Inflammatory macrophage treated with lipopolysaccharide for 1 hour (primary cell): Measurements from ENCODE around the gene TRIM8.

ENCODE experiments used
- DNase-seq, 2 donors: peaks; one replicate each; pipeline ENCODE4 v3.0.0-alpha.2; 2020 to 2022

The TRIM8 gene

DNA sequence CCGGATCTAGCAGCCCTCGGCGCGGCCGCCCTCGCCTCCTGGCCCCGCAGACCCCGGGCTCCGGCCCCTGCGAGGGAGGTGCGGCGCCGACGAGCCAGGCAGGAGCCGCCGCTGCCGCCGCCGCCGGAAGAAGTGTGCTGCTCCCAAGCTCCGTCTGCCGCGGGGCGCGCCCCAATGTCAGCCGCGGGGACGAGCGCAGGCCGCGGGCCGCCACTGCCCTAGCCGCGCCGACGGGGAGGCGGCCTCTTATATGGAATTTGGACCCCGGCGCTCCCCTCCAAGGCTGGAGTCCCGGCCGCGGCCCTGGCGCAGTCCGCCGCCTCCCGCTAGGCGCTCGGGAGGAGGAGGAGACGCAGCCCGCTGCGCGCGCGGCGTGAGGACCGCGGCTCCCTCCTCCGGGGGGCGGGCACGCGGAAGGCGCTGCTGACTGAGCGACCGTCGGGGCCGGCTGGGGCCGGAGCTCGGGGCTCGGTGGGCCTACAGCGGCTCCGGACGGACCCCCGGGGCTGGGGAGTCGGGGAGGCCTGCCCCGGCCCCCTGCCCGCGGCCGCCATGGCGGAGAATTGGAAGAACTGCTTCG lies at the start of gene TRIM8:
TRIM8 (plus strand) TSS at position 414 of the 580 bp plus-strand sequence; CDS start at position 553, 139 bp downstream.
- peak in 1 of 2 donors; percentile 31 for DNase-seq

DNA sequence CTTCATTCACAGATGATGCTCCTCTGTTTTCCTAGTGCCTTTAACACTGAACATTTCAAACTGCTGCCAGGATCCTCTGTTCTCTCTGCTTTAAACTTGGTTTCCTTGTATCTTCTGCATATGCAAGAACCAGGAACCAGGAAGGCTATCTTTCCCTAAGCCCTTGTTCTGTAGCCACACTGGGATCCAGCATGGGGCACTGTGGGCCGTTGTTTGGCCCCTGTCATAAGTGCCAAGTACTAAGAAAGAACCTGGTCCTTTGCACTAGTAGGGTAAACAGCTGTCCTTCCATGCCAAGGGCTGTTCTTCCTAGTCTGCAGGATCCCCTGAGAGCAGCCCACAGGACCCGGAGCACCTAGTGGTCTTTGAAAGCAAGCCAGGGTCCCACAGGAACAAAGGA lies 49.0 kb upstream of the TRIM8 start:
- DNase-seq: no peak

GRCh38 chr10:102595897-102596296 lies 48.4 kb upstream of the TRIM8 start:
- no peak for DNase-seq

DNA sequence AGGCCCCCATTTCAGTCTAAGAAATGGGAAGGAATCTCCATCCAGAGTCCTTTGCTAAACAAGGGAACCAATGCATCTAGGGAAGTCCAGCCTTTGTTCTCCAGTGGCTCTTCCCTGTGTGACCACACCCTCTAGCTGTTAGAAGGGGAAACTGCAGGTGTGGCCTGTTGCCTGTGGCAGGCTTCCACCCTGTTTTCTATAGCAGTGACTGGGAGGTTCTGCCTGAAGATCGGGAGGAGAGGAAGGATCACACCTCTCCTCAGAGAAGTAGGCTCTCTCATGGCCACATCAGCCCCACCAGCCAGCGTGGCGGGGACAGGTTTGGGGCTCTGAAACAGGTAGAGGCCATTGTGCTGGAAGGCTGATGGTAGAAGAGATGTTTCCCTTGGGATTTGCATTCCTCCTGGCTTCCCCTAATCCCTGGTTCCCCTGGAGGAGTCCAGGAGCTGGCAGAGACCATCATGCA lies 47.7 kb upstream of the TRIM8 start:
- peak; percentile 39 to 63 for DNase-seq

DNA sequence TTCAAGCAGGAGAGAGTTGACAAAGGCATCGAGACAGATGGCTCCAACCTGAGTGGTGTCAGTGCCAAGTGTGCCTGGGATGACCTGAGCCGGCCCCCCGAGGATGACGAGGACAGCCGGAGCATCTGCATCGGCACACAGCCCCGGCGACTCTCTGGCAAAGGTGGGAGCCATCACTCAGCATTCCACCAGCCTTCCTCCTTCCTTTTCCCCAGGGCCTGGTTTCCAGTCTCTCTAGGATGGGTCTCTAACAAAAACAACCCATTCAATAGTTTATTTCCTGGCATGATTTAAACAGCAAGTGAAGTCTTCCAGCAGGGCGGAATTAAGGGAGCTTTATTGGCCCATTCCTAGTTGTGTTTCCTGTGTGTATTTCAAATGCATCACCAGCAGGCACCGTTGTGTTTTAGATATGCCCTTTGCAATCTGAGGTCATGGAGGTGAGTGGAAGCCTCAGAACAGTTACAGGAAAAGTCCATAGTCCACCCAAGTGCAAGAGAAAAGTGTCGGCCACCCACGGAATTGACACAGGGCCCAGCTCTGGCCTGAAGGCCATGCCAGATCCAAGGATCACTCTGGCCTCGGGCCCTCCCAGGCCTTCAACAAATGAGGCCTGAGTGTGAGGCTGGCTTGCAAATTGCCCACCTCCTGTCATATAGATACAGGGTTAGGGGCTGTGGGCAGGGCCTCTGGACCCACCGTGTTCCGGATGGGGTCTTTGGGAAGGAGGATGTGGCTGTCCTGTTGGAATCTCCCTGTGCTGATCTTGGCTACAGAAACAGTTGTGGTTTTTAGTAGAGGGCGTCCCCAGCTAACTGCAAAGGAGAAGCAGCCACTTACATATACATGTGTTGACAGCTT lies 46.9 kb upstream of the TRIM8 start:
- DNase-seq: no peak

- no peak for DNase-seq
These were observed 46.0 kb upstream of the TRIM8 start for GRCh38 chr10:102598243-102598642.

- no peak for DNase-seq
These were observed 44.5 kb upstream of the TRIM8 start for GRCh38 chr10:102599565-102600327.

- no peak for DNase-seq
These were observed 43.5 kb upstream of the TRIM8 start for GRCh38 chr10:102600816-102601215.

DNA sequence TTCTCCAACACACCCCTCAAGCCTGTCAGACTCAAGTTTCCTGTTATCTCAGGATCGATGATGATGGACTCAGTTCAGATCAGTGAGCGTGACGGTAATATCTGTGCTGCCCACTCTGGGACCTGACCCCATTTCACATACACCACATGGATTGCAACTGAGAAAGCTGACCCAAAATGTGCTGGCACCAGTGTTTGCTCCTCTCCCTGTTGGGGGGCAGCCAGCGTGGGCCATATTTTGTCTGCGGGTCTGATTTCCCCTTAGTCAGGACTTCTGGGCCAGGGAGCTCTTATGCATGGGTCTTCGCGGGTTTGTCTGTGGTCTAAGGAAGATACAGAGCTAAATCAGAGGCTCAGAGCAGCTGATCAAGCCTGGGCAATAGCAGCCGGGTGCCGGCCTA lies 42.6 kb upstream of the TRIM8 start:
- DNase-seq: no peak

DNA sequence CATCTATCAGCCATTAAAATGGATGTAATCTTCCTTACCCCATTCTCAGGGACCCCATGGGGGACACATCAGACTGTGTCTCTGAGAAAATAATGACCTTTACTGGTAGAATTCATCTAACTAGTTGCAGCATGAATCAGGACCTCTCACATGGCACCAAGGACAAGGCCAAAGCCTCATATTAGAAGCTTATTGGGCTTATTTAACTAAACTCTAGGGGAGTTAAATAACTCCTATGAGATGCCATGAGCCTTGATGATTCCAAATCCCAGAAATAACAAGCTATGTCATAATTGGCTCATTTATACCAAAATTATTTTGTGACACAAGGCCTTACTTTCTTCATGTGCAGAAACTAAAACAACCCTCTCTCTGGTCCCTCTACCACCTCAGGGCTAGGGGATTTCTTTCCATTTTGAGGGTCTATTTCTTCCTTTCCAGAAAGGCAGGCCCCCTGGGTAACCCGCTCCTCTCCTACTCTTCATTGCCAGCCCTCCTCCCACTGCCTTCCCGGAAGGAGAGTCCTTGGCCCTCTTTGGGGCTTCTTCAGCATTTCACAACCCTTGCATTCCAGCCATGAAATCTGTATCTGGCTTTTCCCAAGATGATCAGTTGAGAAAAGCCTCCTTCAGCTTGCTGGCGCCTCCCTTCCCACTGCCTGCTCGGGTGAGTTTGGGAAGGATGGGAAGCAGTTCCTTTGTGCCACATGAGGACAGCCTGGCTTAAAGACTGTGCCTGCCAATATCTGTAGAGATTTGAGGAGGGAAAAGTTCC lies 41.8 kb upstream of the TRIM8 start:
- DNase-seq: no peak

DNA sequence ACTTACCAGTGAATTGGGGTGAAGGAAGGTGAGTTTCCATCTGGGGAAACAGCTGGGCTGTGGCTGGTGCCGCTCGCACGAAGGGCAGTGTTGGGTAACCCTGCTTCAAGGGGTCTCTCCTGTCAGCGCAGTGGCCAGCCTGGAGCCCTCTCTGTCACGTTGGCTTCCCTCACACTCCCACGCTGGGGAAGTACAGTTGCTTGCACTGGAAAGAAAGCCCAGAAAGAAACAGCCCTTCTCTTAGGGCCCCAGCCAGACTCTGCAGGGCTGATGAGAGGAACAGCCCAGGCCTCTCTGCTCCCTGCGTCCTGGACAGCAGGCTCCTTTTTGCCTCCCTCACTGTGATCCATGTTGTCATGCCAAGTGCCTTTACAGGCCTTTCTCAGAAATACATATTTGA lies 40.3 kb upstream of the TRIM8 start:
- DNase-seq: peak; percentile 66 to 70

GRCh38 chr10:102604439-102604841 lies 39.8 kb upstream of the TRIM8 start:
- DNase-seq: peak; percentile 14 to 33

- peak in 1 of 2 donors; percentile 10 for DNase-seq
These were observed 38.6 kb upstream of the TRIM8 start for GRCh38 chr10:102605712-102606111.

- DNase-seq: peak; percentile 12 to 18
These were observed 35.8 kb upstream of the TRIM8 start for GRCh38 chr10:102608487-102608886.

DNA sequence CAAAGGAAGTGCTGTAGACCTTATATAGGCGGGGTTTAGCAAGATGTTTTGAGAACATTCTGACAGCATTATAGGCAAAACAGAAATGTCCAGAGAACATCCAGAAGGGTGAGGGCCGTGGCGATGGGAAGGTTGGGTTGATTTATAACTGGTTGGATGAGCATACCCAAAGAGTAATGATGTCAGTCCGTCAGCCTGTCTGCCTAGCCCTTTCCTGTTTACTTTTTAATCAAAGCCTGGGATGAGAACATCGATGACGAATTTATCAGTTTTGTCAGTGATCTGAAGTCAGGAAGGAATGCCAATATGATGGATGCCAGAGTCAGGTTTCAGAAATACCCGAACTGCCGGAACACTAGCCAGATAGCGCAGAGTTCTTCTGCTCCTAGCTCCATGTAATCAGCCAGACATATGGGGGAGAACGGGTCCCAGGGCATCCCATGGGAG lies 33.8 kb upstream of the TRIM8 start:
- DNase-seq: no peak

DNA sequence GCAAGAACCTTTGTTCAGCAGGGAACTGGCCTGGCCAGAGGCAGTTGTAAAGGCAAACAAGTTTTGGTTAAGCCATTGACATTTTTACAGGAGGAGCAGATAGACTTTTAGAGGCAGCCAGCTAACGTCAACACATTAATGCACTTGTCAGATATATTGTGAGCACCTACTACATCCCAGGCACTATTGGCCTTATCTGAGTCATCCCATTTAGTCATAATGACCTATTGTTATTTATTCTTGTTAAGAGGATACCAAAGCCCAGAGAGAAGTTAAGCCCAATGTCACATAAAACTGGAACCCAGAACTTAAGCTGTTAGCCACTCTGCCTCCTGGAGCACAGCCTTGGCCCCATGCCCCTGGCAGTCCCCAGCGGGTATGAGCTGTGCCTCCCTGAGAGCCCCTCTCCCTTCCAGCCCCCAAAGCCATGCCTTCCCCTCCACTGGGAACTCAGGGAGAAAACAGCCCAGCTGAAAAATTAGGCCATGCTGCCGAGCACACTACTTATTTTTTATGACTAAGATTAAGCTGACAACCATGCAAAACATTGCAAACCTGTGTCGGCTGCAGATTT lies 32.7 kb upstream of the TRIM8 start:
- no peak for DNase-seq

DNA sequence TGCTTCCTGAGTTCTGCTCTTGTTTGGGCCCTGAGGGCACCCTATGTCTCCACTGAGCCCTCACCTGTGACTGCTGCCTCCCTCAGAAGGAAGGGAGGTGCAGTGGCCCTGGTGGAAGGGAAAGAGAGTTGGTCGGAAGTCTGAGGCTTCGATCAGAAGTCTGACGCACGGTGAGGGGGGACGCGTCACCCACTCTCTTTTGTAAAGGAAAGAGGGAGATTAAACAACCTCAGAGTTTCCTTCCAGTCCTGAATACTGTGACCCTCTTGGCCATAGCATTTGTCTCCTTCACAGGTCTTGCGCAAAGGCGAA lies 31.4 kb upstream of the TRIM8 start:
- DNase-seq: no peak

DNA sequence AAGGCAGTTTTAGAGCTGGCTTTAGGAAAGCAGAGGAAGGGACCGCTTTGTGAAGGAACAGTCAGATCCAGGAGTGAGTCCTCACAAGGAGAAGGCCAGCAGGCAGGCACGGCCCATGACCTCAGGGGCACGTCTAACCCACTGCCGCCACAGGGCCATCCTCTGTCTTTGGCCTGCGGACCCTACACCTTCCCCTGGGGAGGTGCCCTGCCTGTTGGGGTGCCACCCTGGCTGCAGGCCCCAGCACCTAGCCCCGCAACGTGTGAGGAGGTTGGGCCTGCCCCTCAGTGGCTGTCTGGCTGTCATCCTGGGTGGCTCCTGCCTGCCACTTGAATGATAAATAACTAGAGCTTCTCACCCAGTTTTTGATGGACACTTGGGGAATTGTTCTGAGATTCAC lies 31.0 kb upstream of the TRIM8 start:
- no peak for DNase-seq

GRCh38 chr10:102613785-102614184 lies 30.5 kb upstream of the TRIM8 start:
- no peak for DNase-seq

DNA sequence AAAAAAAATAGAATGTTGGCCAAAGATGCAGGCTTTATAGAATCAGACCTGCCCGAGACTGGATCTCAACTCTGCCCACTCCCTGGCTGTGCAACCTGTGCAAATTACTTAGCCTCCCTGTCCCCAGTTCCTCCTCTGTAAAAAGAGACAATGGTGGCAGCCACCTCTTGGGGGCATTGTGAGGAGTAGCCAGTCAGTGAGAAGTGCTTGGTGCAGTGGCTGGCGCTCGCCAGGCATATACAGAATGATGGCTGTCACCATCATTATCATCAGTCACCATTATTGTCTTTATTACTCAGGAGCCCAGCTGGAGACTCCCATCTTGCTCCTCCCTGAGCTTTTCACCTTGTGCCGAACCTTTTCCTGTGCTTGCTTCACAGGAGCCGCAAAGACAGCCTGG lies 29.4 kb upstream of the TRIM8 start:
- DNase-seq: no peak

DNA sequence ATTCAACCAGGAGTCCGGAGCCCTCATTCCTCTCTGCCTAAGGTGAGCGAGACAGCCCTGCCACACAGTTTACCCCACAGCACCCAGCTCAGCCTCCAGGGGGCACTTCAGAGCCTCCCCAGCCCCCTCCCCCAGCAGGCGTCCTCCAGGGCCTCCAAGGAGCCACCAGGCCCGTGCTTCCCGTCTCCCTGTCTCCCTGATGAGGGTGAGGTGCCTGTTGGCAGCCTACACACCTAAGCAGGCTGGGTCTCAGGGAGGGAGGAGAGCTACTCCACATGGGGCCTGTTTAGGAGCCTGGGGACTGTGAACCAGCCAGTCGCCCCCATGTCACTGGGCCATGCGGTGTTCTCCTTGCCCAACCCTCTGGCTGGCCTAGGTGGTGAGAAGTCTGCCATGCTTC lies 28.9 kb upstream of the TRIM8 start:
- DNase-seq: no peak

DNA sequence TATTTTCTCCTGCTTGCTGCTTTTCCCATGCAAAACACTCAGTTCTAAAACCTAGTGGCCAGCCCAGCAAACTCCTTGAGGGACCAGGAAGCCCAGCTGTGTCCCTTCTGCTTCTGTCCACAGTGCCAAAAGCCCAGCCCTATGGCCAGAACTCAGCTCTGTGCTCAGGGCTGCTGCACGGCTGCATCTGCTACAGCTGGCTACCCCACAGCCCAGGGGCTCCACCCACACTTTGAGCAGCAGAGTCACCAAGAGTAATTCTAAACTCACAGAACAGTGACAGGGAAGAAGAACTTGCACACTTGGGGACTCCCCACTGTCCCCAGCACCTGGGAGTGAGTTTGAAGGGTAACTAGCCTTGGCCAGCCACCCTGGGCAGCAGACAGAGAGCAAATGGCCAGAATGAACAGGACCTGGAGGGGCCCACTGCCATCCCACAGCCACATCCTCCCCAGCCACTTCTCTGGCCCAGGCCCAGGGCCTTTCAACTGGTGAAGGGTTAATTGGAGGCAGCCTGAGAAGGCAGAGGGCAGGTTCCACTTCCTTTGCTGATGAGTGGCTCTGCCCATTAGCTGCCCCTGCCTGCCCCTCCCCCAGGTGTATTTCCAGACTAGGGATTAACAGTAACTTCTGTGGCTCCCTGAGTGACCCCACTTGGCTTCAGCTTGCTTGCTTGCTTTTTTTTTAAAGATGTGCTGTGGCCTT lies 28.1 kb upstream of the TRIM8 start:
- no peak for DNase-seq
